Measurements from ENCODE around the gene HMGN1.

Gene HMGN1

DNA sequence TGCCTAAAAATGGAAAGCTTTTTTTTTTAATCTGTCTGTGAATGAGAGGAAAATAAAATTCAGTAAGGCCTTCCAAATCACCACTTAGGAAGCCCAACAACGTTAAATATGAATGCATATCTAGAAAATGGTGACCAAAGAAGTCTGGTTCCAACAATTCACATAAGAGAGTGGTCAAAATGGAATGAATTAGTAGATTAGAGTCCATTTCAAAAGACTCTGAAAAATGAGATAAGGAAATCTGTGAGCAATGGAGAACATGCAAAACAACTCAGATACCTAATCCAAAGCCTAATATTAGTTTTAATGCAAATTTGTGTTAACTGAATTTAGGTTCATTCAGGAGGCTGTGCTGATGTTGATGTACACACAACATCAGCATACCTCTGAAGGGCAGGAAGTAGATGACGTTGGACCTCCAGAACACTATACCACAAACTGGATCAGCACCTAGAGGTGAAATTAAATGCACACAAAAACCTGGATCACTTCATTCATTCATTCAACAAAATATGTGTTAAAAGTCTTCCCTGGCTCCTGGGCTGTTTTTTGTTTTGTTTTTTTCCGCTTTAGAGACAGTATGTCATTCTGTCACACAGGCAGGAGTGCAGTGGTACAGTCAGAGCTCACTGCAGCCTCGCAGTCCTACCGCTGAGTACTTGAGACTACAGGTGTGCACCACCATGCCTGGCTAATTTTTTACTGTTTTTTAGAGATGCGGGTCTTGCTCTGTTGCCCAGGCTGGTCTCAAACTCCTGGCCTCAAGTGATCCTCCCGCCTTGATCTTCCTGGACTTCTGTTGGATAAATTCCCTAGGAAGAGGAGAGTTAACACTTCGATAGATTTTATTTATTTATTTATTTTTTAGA, 30.6 kb downstream of the HMGN1 start:
- Histone ChIP-seq H3K9me3 (no peaks in the 10 kb centered on the region), H3K36me3 (no peaks in the 10 kb centered on the region), H3K27me3 (no peaks in the 10 kb centered on the region), H3K4me1 (ENCODE audit: control insufficient read depth in 1 of 2, insufficient read depth in 1 of 2, low read depth in 1 of 2, low read length in 1 of 2) (peaks cover 7 to 14% of the 10 kb centered on the region in 2 experiments), H3K27ac (no peak overlapping the region), H3K4me3 (ENCODE audit: low read depth in 1 of 2, low read length in 1 of 2) (no peak overlapping the region)
- TF ChIP-seq, protein P1, sequence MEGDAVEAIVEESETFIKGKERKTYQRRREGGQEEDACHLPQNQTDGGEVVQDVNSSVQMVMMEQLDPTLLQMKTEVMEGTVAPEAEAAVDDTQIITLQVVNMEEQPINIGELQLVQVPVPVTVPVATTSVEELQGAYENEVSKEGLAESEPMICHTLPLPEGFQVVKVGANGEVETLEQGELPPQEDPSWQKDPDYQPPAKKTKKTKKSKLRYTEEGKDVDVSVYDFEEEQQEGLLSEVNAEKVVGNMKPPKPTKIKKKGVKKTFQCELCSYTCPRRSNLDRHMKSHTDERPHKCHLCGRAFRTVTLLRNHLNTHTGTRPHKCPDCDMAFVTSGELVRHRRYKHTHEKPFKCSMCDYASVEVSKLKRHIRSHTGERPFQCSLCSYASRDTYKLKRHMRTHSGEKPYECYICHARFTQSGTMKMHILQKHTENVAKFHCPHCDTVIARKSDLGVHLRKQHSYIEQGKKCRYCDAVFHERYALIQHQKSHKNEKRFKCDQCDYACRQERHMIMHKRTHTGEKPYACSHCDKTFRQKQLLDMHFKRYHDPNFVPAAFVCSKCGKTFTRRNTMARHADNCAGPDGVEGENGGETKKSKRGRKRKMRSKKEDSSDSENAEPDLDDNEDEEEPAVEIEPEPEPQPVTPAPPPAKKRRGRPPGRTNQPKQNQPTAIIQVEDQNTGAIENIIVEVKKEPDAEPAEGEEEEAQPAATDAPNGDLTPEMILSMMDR (IDR thresholded peaks at IDR 0.05), result no peak

DNA sequence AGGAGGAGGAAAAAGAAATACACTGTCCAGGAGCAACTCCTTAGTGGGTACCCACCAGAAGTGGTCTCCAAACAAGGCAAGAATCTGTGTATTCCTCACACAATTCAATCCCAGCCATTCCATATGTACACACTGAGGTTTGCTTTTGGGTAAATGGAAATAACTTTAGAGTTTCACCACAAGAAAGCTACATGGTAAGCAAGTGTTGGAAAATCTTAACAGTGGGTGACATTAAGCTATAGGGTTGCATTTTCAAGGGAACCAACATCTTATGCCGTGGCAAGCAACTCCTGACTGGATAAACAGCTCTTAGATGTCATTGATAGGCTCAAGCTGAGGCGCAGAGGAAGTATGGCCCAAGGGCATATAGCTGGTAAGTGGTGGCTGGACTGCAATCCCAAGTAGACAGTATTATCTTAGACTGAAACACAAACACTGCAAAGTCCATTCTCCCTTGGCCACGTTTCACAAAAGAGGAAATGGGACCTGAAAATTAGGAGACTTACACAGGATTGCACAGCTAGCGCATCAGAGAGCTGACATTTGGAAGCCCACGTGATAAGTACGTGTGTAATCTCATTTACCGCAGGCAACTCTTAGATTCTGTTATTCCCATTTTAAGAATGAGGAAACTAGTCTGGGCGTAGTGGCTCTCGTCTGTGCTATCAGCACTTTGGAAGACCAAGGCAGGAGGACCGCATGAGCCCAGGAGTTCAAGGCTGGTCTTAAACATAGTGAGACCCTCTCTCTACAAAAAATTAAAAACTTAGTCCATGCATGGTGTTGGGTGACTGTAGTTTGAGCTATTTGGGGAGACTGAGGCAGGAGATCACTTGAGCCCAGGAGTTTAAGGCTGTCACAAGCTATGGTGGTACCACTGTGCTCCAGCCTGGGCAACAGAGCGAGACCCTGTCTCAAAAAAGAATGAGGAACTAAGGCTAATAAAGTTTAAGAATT, 31.5 kb downstream of the HMGN1 start:
- Histone ChIP-seq H3K27ac (no peak overlapping the region), H3K36me3 (no peaks in the 10 kb centered on the region), H3K27me3 (no peaks in the 10 kb centered on the region), H3K9me3 (no peaks in the 10 kb centered on the region), H3K4me1 (ENCODE audit: control insufficient read depth in 1 of 2, insufficient read depth in 1 of 2, low read depth in 1 of 2, low read length in 1 of 2) (peaks cover 7 to 14% of the 10 kb centered on the region in 2 experiments), H3K4me3 (ENCODE audit: low read depth in 1 of 2, low read length in 1 of 2) (no peak overlapping the region)
- TF ChIP-seq, protein P1 (IDR thresholded peaks at IDR 0.05), result no peak

GRCh38 chr21:39316729-39317128, 32.2 kb downstream of the HMGN1 start:
- Histone ChIP-seq H3K27ac (no peak overlapping the region), H3K27me3 (no peaks in the 10 kb centered on the region), H3K36me3 (no peaks in the 10 kb centered on the region), H3K9me3 (no peaks in the 10 kb centered on the region), H3K4me3 (ENCODE audit: low read depth in 1 of 2, low read length in 1 of 2) (no peak overlapping the region), H3K4me1 (ENCODE audit: control insufficient read depth in 1 of 2, insufficient read depth in 1 of 2, low read depth in 1 of 2, low read length in 1 of 2) (peaks cover 13 to 19% of the 10 kb centered on the region in 2 experiments)
- TF ChIP-seq, protein P1 (IDR thresholded peaks at IDR 0.05), result no peak

DNA sequence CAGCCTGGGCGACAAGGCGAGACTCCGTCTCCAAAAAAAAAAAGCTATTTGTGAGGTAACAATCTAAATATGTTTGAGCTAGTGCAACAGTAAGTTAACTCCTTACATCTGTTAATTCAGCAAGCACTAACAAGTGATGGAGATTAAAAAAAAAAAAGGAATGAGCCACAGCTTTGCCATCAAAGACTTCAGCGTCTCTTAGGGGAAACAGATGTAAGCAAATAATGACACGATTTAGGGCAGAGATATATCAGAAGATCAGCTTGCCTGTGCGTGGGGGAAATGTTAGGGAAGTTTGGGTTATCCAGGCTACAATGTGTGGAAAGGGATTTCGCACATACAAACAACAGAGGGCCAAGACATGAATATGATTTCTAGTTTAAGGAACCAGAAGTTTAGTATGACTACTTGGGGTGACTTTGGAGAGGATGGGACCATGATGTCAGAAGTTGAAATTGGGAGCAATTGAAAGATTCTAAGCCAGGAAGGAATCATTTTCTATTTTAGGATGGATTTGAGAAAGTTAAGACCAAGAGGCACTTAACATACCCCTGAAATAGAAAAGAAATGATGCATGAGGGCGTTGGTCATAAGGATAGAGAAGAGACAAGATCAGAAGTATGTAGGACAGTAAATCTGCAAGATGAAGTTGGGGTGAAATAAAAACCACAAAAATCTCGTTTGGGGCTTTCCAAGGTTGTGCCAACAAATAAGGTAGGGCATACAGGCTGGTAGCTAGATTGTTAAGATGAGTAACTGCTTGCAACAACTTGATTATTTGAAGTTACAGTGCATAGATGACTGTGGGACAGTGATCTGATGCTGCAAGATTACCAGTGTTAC, 33.1 kb downstream of the HMGN1 start:
- Histone ChIP-seq H3K27me3 (no peaks in the 10 kb centered on the region), H3K4me3 (ENCODE audit: low read depth in 1 of 2, low read length in 1 of 2) (no peak overlapping the region), H3K36me3 (no peaks in the 10 kb centered on the region), H3K9me3 (no peaks in the 10 kb centered on the region), H3K27ac (no peak overlapping the region), H3K4me1 (ENCODE audit: control insufficient read depth in 1 of 2, insufficient read depth in 1 of 2, low read depth in 1 of 2, low read length in 1 of 2) (peaks cover 13 to 21% of the 10 kb centered on the region in 2 experiments)
- TF ChIP-seq, protein P1 (IDR thresholded peaks at IDR 0.05), result no peak
